Muscle of leg (tissue), 11 donors: Measurements from ENCODE around the gene C2CD4C. TPM values are rescaled to one million over a fixed set of nuclear protein-coding genes. Genes with fewer than 3 reads are reported as not detected.
"Not testable (repeated sequence)": the region's sequence is repeated elsewhere in the genome, so short reads cannot be mapped to it uniquely, and the experiment has no call there.

Source experiments
- DNase-seq: peaks from one replicate; pipeline ENCODE4 v3.0.0; 2013
- H3K27ac ChIP-seq: one replicate; pipeline ENCODE4 v1.5.1; 2013; ENCODE audit warnings: mild to moderate bottlenecking, low read length, control low read depth
- H3K27me3 ChIP-seq: one replicate; pipeline ENCODE4 v1.6.1; 2013; ENCODE audit warnings: low read length; ENCODE audit not compliant: control insufficient read depth, insufficient read depth
- H3K36me3 ChIP-seq: one replicate; pipeline ENCODE4 v1.6.1; 2013; ENCODE audit warnings: low read length; ENCODE audit not compliant: control insufficient read depth, insufficient read depth
- H3K4me1 ChIP-seq: one replicate; pipeline ENCODE4 v1.6.1; 2013; ENCODE audit warnings: low read length; ENCODE audit not compliant: control insufficient read depth, insufficient read depth
- H3K4me3 ChIP-seq: one replicate; pipeline ENCODE4 v1.5.1; 2013; ENCODE audit warnings: low read length, control low read depth
- H3K9me3 ChIP-seq: replicated peaks from 2 replicates; pipeline ENCODE4 v1.6.1; 2013; ENCODE audit warnings: low read depth, low read length; ENCODE audit not compliant: control insufficient read depth
- WGBS: methylation state at CpG from one replicate; pipeline ENCODE4 v1.1.5; 2013; ENCODE audit warnings: missing lambda C conversion rate; ENCODE audit not compliant: insufficient coverage; 5-methylcytosine and 5-hydroxymethylcytosine counted together
- polyA plus RNA-seq, 8 donors: library from polyadenylated mRNA; unstranded; fragments of 120-200 nt; gene quantifications; one replicate each; pipeline versions ENCODE4 v1.2.1 to v1.2.3, GENCODE V29; 2013; ENCODE audit warnings: inconsistent platforms in 1 of 8, low replicate concordance in 1 of 8; ENCODE audit not compliant: insufficient read length in 8 of 8, insufficient read depth in 1 of 8
- total RNA-seq: library from RNA; stranded (reverse); fragments of 120-200 nt; gene quantifications from one replicate; pipeline ENCODE4 v1.2.4, GENCODE V29; 2013

The C2CD4C gene
- total and polyA plus RNA-seq, 9 donors, result 1.2 to 1.9 (median 1.3) TPM

- Histone ChIP-seq H3K9me3 (no peaks in the 10 kb centered on the region), H3K27me3 (peaks cover 5% of the 10 kb centered on the region), H3K4me1 (peaks cover 11% of the 10 kb centered on the region), H3K4me3 (no peak overlapping the region), H3K36me3 (no peaks in the 10 kb centered on the region), H3K27ac (no peak overlapping the region)
- DNase-seq, result no peak
- 81% methylated on average over 8 of the region's 9 CpGs for WGBS
These were observed 9.6 kb downstream of the C2CD4C start for GRCh38 chr19:399370-399769.

- Histone ChIP-seq H3K27ac (no peak overlapping the region), H3K9me3 (no peaks in the 10 kb centered on the region), H3K27me3 (peaks cover 5% of the 10 kb centered on the region), H3K36me3 (no peaks in the 10 kb centered on the region), H3K4me1 (peaks cover 11% of the 10 kb centered on the region), H3K4me3 (no peak overlapping the region)
- 80% methylated on average over 17 of the region's 17 CpGs for WGBS
- DNase-seq, result no peak
These were observed 10.2 kb downstream of the C2CD4C start for GRCh38 chr19:398719-399118.

- Histone ChIP-seq H3K4me1 (peaks cover 11% of the 10 kb centered on the region), H3K27me3 (peaks cover 5% of the 10 kb centered on the region), H3K36me3 (no peaks in the 10 kb centered on the region), H3K27ac (no peak overlapping the region), H3K9me3 (no peaks in the 10 kb centered on the region), H3K4me3 (no peak overlapping the region)
- no peak for DNase-seq
- WGBS, result 90% methylated on average over 31 of the region's 31 CpGs
These were observed 10.8 kb downstream of the C2CD4C start for GRCh38 chr19:397941-398706.

- H3K36me3 ChIP-seq, result no peaks in the 10 kb centered on the region
- WGBS, result 56% methylated on average over 18 of the region's 18 CpGs
- peaks cover 5% of the 10 kb centered on the region for H3K27me3 ChIP-seq
- H3K27ac ChIP-seq, result no peak overlapping the region
- H3K9me3 ChIP-seq, result no peaks in the 10 kb centered on the region
- DNase-seq, result no peak
- H3K4me1 ChIP-seq, result peaks cover 13% of the 10 kb centered on the region
- H3K4me3 ChIP-seq, result no peak overlapping the region
These were observed 11.6 kb downstream of the C2CD4C start for GRCh38 chr19:397321-397720.

GRCh38 chr19:395467-395866 is 13.5 kb downstream of the C2CD4C start:
- Histone ChIP-seq H3K4me3 (no peak overlapping the region), H3K27ac (no peak overlapping the region), H3K9me3 (no peaks in the 10 kb centered on the region), H3K27me3 (peaks cover 3% of the 10 kb centered on the region), H3K4me1 (peaks cover 2% of the 10 kb centered on the region), H3K36me3 (no peaks in the 10 kb centered on the region)
- DNase-seq, result no peak
- WGBS, result 91% methylated on average over 5 of the region's 5 CpGs

GRCh38 chr19:394857-395256 is 14.1 kb downstream of the C2CD4C start:
- not testable (repeated sequence) for H3K4me3 ChIP-seq, H3K27me3 ChIP-seq, H3K27ac ChIP-seq, H3K9me3 ChIP-seq, DNase-seq, H3K36me3 ChIP-seq, H3K4me1 ChIP-seq
- 92% methylated on average over 1 of the region's 1 CpG for WGBS

GRCh38 chr19:393560-393959 is 15.4 kb downstream of the C2CD4C start:
- H3K4me1 ChIP-seq, DNase-seq, H3K27ac ChIP-seq, H3K36me3 ChIP-seq, H3K9me3 ChIP-seq, H3K27me3 ChIP-seq, H3K4me3 ChIP-seq: not testable (repeated sequence)

GRCh38 chr19:392375-392970 is 16.5 kb downstream of the C2CD4C start:
- Histone ChIP-seq H3K4me1 (peaks cover 2% of the 10 kb centered on the region), H3K27ac (no peak overlapping the region), H3K36me3 (no peaks in the 10 kb centered on the region), H3K4me3 (no peak overlapping the region), H3K27me3 (peaks cover 2% of the 10 kb centered on the region), H3K9me3 (no peaks in the 10 kb centered on the region)
- WGBS, result 63% methylated on average over 7 of the region's 17 CpGs
- DNase-seq, result no peak

- Histone ChIP-seq H3K9me3 (no peaks in the 10 kb centered on the region), H3K36me3 (no peaks in the 10 kb centered on the region), H3K4me1 (peaks cover 2% of the 10 kb centered on the region), H3K27ac (no peak overlapping the region), H3K27me3 (peaks cover 2% of the 10 kb centered on the region), H3K4me3 (no peak overlapping the region)
- 84% methylated on average over 30 of the region's 30 CpGs for WGBS
- no peak for DNase-seq
These were observed 17.1 kb downstream of the C2CD4C start for GRCh38 chr19:391726-392374.

- Histone ChIP-seq H3K9me3 (no peaks in the 10 kb centered on the region), H3K27ac (no peak overlapping the region), H3K36me3 (no peaks in the 10 kb centered on the region), H3K4me1 (peaks cover 2% of the 10 kb centered on the region), H3K4me3 (no peak overlapping the region), H3K27me3 (peaks cover 2% of the 10 kb centered on the region)
- DNase-seq, result no peak
- WGBS, result 100% methylated on average over 1 of the region's 2 CpGs
These were observed 17.8 kb downstream of the C2CD4C start for GRCh38 chr19:391207-391557.
